ENCODE data around the gene ARHGEF19. TPM values are rescaled to one million over a fixed set of nuclear protein-coding genes. Genes with fewer than 3 reads are reported as not detected.
"Not testable (repeated sequence)": the region's sequence is repeated elsewhere in the genome, so short reads cannot be mapped to it uniquely, and the experiment has no call there.

ARHGEF19 gene
- total RNA-seq, 4 donors from 2014 or later = 3.3 to 4.6 (median 3.9) TPM

GRCh38 chr1:16164213-16165072 is 48.0 kb downstream of the ARHGEF19 start:
- WGBS = 43% methylated on average over 17 of the region's 17 CpGs
- Histone ChIP-seq H3K4me3 (no peak overlapping the region), H3K9me3 (no peaks in the 10 kb centered on the region), H3K27ac (replicated peaks in 1 of 4) (peak overlapping the region in 1 of 4 donors; percentile 16), H3K36me3 (no peaks in the 10 kb centered on the region), H3K27me3 (peaks cover 0 to 6% (median 0%) of the 10 kb centered on the region in 4 donors), H3K4me1 (peaks cover 10 to 33% (median 26%) of the 10 kb centered on the region in 4 donors)
- TF ChIP-seq POLR2AphosphoS5 (IDR thresholded peaks at IDR 0.05) (peak; percentile 14 to 51), POLR2A (IDR thresholded peaks at IDR 0.05; ENCODE audit: low read depth) (no peak), EP300 (IDR thresholded peaks at IDR 0.05) (no peak)
- DNase-seq (ENCODE audit: extremely low spot score) = no peak
- intact Hi-C loops (cut with DNase I) = no loop called here

GRCh38 chr1:16163608-16164212 is 48.7 kb downstream of the ARHGEF19 start:
- 94% methylated on average over 12 of the region's 12 CpGs for WGBS
- intact Hi-C loops (cut with DNase I); H3K27ac ChIP-seq (replicated peaks in 1 of 4); H3K36me3 ChIP-seq; H3K27me3 ChIP-seq; DNase-seq (ENCODE audit: extremely low spot score); H3K4me3 ChIP-seq; H3K9me3 ChIP-seq: not testable (repeated sequence)
- H3K4me1 ChIP-seq = peaks cover 10 to 33% (median 26%) of the 10 kb centered on the region in 4 donors

- no peaks in the 10 kb centered on the region for H3K36me3 ChIP-seq
- intact Hi-C loops (cut with DNase I) = no loop called here
- H3K4me1 ChIP-seq = peaks cover under 1 to 19% (median 16%) of the 10 kb centered on the region in 4 donors
- 67% methylated on average over 24 of the region's 32 CpGs for WGBS
- H3K27ac ChIP-seq (replicated peaks in 1 of 4) = no peak overlapping the region
- H3K9me3 ChIP-seq = no peaks in the 10 kb centered on the region
- no peak for DNase-seq (ENCODE audit: extremely low spot score)
- no peak for TF ChIP-seq POLR2A (IDR thresholded peaks at IDR 0.05; ENCODE audit: low read depth)
- TF ChIP-seq EP300 (IDR thresholded peaks at IDR 0.05) = no peak
- TF ChIP-seq CTCF (IDR thresholded peaks at IDR 0.05) = no peak
- no peak for TF ChIP-seq POLR2AphosphoS5 (IDR thresholded peaks at IDR 0.05)
- peaks cover 0 to under 1% (median 0%) of the 10 kb centered on the region in 4 donors for H3K27me3 ChIP-seq
- no peak overlapping the region for H3K4me3 ChIP-seq
Observed at GRCh38 chr1:16162163-16162822, 50.2 kb downstream of the ARHGEF19 start.

DNA sequence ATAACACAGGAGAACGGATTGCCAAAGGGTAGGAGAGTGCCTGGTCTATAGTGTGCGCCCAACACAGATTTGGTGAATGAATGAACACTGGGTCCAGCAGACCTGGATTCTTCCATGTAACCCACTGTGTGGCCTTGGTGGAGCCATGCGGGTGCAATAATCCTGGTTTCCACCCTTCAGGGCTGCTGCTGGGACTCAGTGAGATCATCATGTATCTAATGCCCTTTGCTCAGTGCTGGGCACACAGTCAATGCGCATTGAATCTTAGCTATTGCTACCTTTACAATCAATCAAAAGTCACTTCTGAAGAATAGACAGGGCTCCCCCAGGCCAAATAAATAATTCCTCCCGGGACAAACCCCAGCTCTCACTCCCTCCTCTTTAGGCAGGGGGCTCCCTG is 50.7 kb downstream of the ARHGEF19 start:
- Histone ChIP-seq H3K27me3 (no peaks in the 10 kb centered on the region), H3K9me3 (no peaks in the 10 kb centered on the region), H3K4me3 (no peak overlapping the region), H3K36me3 (no peaks in the 10 kb centered on the region), H3K27ac (replicated peaks in 1 of 4) (no peak overlapping the region), H3K4me1 (peaks cover 0 to 16% (median 14%) of the 10 kb centered on the region in 4 donors)
- TF ChIP-seq CTCF (IDR thresholded peaks at IDR 0.05) (no peak), EP300 (IDR thresholded peaks at IDR 0.05) (no peak), POLR2A (IDR thresholded peaks at IDR 0.05; ENCODE audit: low read depth) (no peak)
- no peak for DNase-seq (ENCODE audit: extremely low spot score)
- intact Hi-C loops (cut with DNase I) = no loop called here
- 75% methylated on average over 4 of the region's 5 CpGs for WGBS

DNA sequence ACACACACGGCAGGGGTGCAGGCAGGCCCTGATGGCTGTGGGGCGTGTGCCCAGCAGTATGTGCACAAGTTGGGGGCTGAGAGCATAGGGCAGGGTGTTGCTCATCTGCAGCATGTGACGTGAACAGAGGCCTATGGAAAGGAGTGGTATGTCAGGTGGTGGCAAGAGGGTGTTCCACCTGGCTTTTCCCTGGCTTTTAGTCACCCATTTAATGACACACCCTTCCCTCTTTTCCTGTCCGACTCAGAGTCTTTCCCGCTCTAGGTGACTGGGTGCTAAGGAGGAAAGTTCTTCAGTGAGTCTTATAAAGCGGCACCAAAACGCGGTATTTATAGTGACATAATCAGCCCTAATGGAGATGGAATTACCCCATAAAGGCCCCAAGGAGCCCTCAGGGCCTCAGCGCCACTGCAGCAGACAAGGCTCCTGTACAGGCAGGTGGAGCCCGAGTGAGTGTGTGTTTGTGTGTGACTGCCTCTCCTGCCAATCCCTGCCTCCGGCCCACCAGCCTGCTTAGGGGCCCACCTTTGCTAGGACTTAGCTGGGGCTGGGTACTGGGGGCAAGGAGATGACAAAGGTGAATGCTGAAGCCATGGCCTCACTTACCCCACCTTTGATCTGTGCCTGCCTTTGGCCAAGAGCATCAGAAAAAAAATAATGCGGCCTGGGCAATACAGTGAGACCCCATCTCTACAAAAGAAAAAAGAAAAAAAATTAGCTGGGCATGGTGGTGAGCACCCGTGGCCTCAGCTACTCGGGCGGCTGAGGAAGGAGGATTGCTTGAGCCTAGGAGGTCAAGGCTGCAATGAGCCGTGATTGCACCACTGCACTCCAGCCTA is 53.2 kb downstream of the ARHGEF19 start:
- H3K4me1 ChIP-seq = peaks cover 8 to 29% (median 27%) of the 10 kb centered on the region in 4 donors
- intact Hi-C loops (cut with DNase I) = no loop called here
- DNase-seq (ENCODE audit: extremely low spot score) = no peak
- no peak overlapping the region for H3K4me3 ChIP-seq
- no peaks in the 10 kb centered on the region for H3K27me3 ChIP-seq
- no peaks in the 10 kb centered on the region for H3K9me3 ChIP-seq
- TF ChIP-seq CTCF (IDR thresholded peaks at IDR 0.05) (no peak), POLR2A (IDR thresholded peaks at IDR 0.05; ENCODE audit: low read depth) (no peak), EP300 (IDR thresholded peaks at IDR 0.05) (no peak), POLR2AphosphoS5 (IDR thresholded peaks at IDR 0.05) (no peak)
- H3K27ac ChIP-seq (replicated peaks in 1 of 4) = no peak overlapping the region
- 88% methylated on average over 16 of the region's 16 CpGs for whole genome bisulfite sequencing
- H3K36me3 ChIP-seq = no peaks in the 10 kb centered on the region
